HG03565 (cell line): ENCODE results near the gene MALRD1.

Source experiments
- ATAC-seq: cut with Tn5 transposase; IDR thresholded peaks from one replicate; pipeline ENCODE4 v1.9.1; 2021; ENCODE audit warnings: mild to moderate bottlenecking, moderate library complexity; ENCODE audit not compliant: unreplicated experiment

The MALRD1 gene

DNA sequence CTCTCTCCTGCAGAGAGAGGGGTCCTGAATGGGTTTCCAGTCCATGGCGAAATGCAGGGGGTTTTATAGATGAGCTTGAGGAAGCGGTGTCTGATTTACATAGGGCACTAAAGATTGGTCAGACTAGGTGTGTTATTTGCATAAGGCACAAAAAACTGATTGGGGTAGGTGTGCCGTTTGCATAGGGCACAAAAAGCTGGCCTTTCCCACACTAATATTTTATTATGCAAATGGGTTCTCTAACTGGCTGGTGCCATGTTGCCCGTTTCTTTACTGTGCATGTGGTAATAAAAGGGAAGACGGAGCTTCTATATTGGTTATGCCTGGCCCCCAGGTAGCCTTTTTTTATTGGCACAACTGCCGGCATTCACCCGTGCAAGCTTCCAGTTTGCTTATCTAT, 50.2 kb downstream of the MALRD1 start:
- no peak for ATAC-seq

DNA sequence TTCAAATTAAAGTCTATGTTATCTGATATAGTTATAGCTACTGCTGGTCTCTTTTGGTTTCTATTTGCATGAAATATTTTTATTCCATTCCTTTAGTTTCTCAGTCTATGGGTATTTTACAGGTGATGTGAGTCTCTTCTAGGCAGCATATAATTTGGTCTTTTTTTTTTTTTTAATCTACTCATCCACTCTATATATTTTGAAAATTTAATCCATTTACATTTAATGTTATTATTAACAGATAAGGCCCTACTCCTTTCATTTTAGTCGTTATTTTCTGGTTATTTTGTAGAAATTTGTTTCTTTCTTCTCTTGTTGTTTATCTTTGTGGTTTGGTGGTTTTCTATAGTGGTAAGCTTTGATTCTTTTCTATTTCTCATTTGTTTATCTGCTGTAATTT, 58.8 kb downstream of the MALRD1 start:
- ATAC-seq, result no peak

GRCh38 chr10:19111501-19112267, 63.1 kb downstream of the MALRD1 start:
- no peak for ATAC-seq

GRCh38 chr10:19117438-19117837, 68.8 kb downstream of the MALRD1 start:
- no peak for ATAC-seq

- ATAC-seq, result no peak
Measured at GRCh38 chr10:19119191-19119590, 70.6 kb downstream of the MALRD1 start.

- ATAC-seq, result no peak
Measured at GRCh38 chr10:19120381-19120908, 71.8 kb downstream of the MALRD1 start.

- ATAC-seq, result no peak
Measured at GRCh38 chr10:19133992-19134391, 85.4 kb downstream of the MALRD1 start.

GRCh38 chr10:19142967-19143366, 94.4 kb downstream of the MALRD1 start:
- no peak for ATAC-seq

DNA sequence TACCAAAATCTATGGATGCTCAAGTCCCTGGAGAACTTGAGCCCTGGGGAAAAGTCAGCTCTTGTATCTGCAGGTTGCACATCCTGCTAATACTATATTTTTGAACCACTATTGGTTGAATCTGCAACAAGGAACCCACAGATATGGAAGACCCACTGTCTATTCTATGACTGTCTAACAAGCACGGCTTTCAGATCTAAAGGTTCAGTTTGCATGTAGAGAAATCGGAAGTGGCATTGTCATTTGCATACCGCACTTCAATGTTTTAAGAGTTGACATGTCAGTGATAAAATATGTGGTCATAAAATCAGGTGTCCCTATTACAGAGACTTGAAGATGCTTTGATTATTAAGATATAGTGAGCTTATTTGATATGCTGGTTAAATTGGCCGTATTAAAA, 95.6 kb downstream of the MALRD1 start:
- no peak for ATAC-seq

GRCh38 chr10:19154375-19154774, 105.8 kb downstream of the MALRD1 start:
- no peak for ATAC-seq

DNA sequence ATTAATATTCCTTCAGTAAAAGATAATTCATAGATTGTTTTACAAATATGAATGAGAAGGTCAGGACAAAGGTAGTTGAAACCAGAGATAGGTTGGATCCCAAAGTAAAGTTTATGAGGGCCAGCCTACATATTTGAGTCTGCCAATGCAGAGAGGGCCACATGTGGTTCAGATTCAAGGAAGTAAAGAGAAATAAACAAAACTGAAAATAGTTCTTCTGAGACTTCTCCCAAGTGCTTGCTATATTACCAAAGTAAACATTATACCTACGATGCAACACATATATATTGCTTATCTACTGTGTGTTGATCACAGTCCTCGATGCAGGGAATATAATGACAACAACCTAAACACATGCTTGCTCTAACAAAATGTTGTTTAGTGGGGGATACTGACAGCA, 109.8 kb downstream of the MALRD1 start:
- no peak for ATAC-seq

DNA sequence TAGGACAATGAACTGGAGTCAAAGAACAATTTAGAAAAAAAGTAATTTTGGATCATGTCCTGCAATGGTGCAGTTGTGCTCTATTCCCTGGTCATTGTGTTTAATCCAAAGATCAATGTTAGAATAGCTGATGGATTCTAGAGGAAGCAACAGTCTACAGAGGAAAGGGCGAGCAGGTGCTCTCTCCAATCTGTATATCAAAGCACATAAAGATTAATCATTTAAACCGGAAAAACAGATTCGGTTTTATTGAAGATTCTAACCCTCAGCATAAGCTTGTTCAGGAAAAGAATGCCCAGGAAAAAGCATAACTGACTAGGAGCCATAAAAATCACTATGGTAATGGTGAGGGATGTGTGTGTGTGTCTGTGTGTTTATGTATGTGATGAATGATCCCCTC, 110.3 kb downstream of the MALRD1 start:
- ATAC-seq, result no peak

- no peak for ATAC-seq
Measured at GRCh38 chr10:19164461-19164860, 115.9 kb downstream of the MALRD1 start.

- ATAC-seq, result no peak
Measured at GRCh38 chr10:19168584-19168983, 120.0 kb downstream of the MALRD1 start.

DNA sequence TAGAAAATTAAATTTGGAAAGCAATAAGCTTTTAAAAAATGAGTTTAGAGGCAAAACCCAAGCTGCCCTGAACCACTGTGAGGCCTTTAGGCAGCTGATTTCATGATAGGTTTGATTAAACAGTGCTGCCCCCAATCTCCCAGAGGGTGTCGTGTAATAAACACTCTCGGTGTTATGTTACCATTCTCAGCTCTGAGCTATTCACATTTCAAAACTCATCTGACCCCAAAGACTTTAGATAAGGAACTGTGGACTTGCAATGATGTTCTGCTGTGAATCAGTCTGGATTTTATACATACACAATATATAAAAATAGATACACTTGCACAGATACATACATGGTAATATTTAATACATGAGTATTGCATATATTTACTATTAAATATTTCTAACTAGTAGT, 120.4 kb downstream of the MALRD1 start:
- no peak for ATAC-seq

GRCh38 chr10:19169684-19170083, 121.1 kb downstream of the MALRD1 start:
- ATAC-seq, result no peak

DNA sequence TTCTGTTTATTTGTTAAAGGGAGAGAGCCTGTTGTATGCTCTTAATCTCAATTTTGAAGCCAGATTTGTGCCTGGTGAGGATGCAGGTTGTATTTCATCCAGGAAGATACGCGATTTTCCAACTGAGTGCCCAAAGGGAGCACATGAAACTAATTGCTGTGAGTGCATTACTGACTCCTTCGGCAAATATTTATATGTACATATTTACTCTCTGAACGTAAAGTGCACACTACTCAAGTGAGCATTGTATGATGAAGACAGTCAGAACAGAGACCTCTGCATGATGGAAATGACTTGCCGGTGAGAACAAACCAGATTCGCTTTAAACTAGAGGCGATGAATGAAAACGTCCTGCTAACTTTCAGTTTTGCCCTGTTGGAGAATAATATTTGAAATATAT, 130.1 kb downstream of the MALRD1 start:
- no peak for ATAC-seq

- no peak for ATAC-seq
Measured at GRCh38 chr10:19184891-19185290, 136.3 kb downstream of the MALRD1 start.

- ATAC-seq, result no peak
Measured at GRCh38 chr10:19194866-19195265, 146.3 kb downstream of the MALRD1 start.

GRCh38 chr10:19195698-19196097, 147.1 kb downstream of the MALRD1 start:
- ATAC-seq, result no peak

- no peak for ATAC-seq
Measured at GRCh38 chr10:19200211-19200610, 151.6 kb downstream of the MALRD1 start.

DNA sequence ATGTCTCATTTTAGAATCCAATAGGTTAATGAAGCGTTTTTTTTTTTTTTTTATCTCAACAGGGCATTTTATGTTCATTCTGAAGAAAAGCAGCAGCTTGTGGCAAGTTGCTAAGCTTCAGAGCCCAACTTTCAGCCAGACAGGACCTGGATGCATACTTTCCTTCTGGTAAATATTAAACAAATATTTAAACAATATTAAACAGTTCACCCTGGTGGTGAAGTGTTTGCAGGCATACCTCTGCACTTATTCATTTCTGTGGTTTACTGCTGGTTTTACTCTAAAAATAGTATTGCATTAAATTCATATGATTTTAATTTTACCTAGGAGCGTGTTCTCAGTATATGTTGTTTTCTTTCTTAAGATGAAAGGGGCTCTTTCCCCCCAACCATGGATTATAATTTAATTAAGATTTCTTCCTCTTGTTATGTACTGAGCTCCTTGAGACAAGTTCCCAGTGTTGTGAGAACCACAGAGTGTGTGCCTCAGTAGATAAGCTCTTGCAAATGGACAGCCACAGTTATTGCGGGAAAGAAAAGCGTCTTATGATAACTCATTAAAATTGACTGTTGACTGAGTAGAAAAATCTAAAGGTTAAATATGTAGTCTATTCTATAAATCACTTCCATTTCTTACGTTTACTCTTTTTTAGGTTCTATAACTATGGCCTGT, 155.8 kb downstream of the MALRD1 start:
- ATAC-seq, result no peak
